ENCODE measurements around the gene PRPSAP2.

GRCh38 chr17:18970582-18971480 lies 112.9 kb downstream of the PRPSAP2 start:
- TF ChIP-seq EZH2 (IDR thresholded peaks at IDR 0.05), result no peak
- TF ChIP-seq CTCF (IDR thresholded peaks at IDR 0.05), result no peak
- TF ChIP-seq EZH2phosphoT487 (IDR thresholded peaks at IDR 0.05), result no peak

Data from neural progenitor cell (in vitro differentiated cells).